OCI-LY3 (cell line): ENCODE results near the gene RFTN2.
"Not testable (repeated sequence)": the region's sequence is repeated elsewhere in the genome, so short reads cannot be mapped to it uniquely, and the experiment has no call there.

Experiments
- H2AFZ ChIP-seq: fragments of 200-600, 300-600 bp; shearing (Covaris generic); 2 replicates; pipeline ENCODE4 v1.6.0; 2014; ENCODE audit warnings: antibody characterized with exemption, low read depth, low read length
- H3K27ac ChIP-seq: fragments of 200-600, 300-600 bp; sonication (generic); 2 replicates; pipeline ENCODE4 v1.5.1; 2014; ENCODE audit warnings: mild to moderate bottlenecking, low read length, moderate library complexity, mixed read lengths
- H3K27me3 ChIP-seq: fragments of 200-600, 300-600 bp; sonication (generic); 2 replicates; pipeline ENCODE4 v1.6.1; 2014; ENCODE audit warnings: low read depth, low read length, mixed read lengths
- H3K36me3 ChIP-seq: fragments of 200-600, 300-600 bp; sonication (generic); replicated peaks from 2 replicates; pipeline ENCODE3; 2014; ENCODE audit warnings: low read depth, low read length, mixed read lengths
- H3K4me1 ChIP-seq: fragments of 300-600, 200-600 bp; sonication (generic); 2 replicates; pipeline ENCODE4 v1.6.1; 2014; ENCODE audit warnings: low read length, mixed read lengths
- H3K4me2 ChIP-seq: fragments of 200-600, 300-600 bp; sonication (generic); 2 replicates; pipeline ENCODE4 v1.6.1; 2014; ENCODE audit warnings: low read length, mixed read lengths
- H3K4me3 ChIP-seq: fragments of 300-600, 200-600 bp; sonication (generic); 2 replicates; pipeline ENCODE4 v1.5.1; 2014; ENCODE audit warnings: antibody characterized with exemption, mild to moderate bottlenecking, low read length, moderate library complexity
- H3K79me2 ChIP-seq: fragments of 300-600, 200-600 bp; shearing (Covaris generic); 2 replicates; pipeline ENCODE4 v1.6.1; 2014; ENCODE audit warnings: mild to moderate bottlenecking, low read length, mixed read lengths
- H3K9ac ChIP-seq: fragments of 300-600, 200-600 bp; shearing (Covaris generic); 2 replicates; pipeline ENCODE4 v1.6.0; 2014; ENCODE audit warnings: mild to moderate bottlenecking, low read length, moderate library complexity
- H3K9me3 ChIP-seq: fragments of 200-600, 300-600 bp; shearing (Covaris generic); 2 replicates; pipeline ENCODE4 v1.6.1; 2014; ENCODE audit warnings: low read length, mixed read lengths; ENCODE audit not compliant: insufficient read depth
- H4K20me1 ChIP-seq: fragments of 200-600, 300-600 bp; sonication (generic); 2 replicates; pipeline ENCODE4 v1.6.1; 2016; ENCODE audit warnings: low read length, mixed read lengths; ENCODE audit not compliant: insufficient read depth
- EZH2phosphoT487 ChIP-seq: fragments of 200-600 bp; shearing (Covaris generic); IDR thresholded peaks from 2 replicates; pipeline ENCODE4 v1.6.1; 2018; ENCODE audit warnings: antibody characterized with exemption, mixed run types, low read depth
- TF ChIP-seq, protein P1 (sequence below): fragments of 200-600, 300-600 bp; sonication (generic); IDR thresholded peaks from 2 replicates; pipeline ENCODE4 v1.5.1; 2014; ENCODE audit warnings: antibody characterized with exemption, low read length, low read depth

Gene RFTN2

DNA sequence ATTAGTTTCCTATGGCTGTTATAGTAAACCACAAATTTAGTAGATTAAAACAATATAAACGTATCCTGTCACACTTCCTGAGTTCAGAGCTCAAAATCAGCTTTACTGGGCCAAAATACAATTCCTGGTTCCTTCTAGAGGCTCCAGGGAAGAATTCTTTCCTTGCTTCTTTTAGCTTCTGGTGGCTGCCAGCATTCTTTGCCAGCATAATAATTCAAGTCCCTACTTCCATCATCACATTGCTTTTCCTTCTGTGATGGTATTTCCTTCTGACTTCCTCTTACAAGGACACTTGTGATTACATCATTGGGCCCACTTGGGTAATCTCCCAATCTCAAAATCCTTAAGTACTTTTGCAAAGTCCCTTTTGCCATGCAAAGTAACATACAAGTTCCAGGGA is 118.9 kb downstream of the RFTN2 start:
- no peaks in the 10 kb centered on the region for H4K20me1 ChIP-seq
- H3K4me2 ChIP-seq, result no peak overlapping the region
- H3K79me2 ChIP-seq, result no peaks in the 10 kb centered on the region
- H3K4me1 ChIP-seq, result no peaks in the 10 kb centered on the region
- H3K4me3 ChIP-seq, result no peak overlapping the region
- H3K9ac ChIP-seq, result no peak overlapping the region
- H3K36me3 ChIP-seq, result peaks cover 14% of the 10 kb centered on the region
- H3K27me3 ChIP-seq, result no peaks in the 10 kb centered on the region
- H3K27ac ChIP-seq, result no peak overlapping the region
- no peaks in the 10 kb centered on the region for H3K9me3 ChIP-seq
- H2AFZ ChIP-seq, result no peak overlapping the region
- no peak for TF ChIP-seq EZH2phosphoT487

DNA sequence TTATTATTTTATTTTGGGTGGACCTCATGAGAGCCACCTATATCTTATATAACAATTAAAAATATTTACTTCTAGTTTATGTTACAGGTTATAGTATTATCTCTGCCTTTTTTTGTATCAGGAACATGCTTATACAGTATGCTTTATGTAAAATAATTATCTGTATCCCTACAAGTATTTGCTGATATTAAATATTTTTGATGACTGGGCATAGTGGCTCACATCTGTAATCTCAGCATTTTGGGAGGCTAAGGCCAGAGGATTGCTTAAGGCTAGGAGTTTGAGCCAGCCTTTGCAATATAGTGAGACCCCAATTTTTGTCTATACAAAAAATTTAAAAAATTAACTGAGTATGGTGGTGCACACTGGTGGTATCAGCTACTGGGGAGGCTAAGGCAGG is 119.9 kb downstream of the RFTN2 start:
- Histone ChIP-seq H2AFZ (no peak overlapping the region), H3K27ac (no peak overlapping the region), H4K20me1 (no peaks in the 10 kb centered on the region), H3K4me3 (no peak overlapping the region), H3K4me1 (no peaks in the 10 kb centered on the region), H3K27me3 (no peaks in the 10 kb centered on the region), H3K9ac (no peak overlapping the region), H3K36me3 (peaks cover 14% of the 10 kb centered on the region), H3K9me3 (no peaks in the 10 kb centered on the region), H3K4me2 (no peak overlapping the region), H3K79me2 (no peaks in the 10 kb centered on the region)
- TF ChIP-seq, protein P1, sequence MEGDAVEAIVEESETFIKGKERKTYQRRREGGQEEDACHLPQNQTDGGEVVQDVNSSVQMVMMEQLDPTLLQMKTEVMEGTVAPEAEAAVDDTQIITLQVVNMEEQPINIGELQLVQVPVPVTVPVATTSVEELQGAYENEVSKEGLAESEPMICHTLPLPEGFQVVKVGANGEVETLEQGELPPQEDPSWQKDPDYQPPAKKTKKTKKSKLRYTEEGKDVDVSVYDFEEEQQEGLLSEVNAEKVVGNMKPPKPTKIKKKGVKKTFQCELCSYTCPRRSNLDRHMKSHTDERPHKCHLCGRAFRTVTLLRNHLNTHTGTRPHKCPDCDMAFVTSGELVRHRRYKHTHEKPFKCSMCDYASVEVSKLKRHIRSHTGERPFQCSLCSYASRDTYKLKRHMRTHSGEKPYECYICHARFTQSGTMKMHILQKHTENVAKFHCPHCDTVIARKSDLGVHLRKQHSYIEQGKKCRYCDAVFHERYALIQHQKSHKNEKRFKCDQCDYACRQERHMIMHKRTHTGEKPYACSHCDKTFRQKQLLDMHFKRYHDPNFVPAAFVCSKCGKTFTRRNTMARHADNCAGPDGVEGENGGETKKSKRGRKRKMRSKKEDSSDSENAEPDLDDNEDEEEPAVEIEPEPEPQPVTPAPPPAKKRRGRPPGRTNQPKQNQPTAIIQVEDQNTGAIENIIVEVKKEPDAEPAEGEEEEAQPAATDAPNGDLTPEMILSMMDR, result no peak
- no peak for TF ChIP-seq EZH2phosphoT487

DNA sequence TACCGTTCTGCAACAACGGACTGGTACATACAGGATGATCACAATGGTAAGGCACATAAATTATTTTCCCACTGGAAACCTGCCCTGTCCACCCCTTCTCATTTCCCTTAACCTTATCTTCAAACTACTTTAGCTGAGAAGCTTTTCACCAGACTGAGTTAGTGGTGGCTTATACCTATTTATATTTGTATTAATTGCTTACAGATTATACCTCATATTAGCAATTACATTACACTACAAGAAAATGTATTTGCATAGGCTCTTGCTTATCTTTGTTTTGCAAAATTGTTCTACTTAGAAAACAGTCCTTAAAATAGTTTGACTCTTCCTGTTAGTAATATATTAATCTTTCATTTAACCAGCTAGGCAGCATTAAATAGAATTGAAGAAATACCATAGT is 124.1 kb downstream of the RFTN2 start:
- not testable (repeated sequence) for H3K9ac ChIP-seq, H3K4me1 ChIP-seq, H3K9me3 ChIP-seq, H3K27me3 ChIP-seq, H3K27ac ChIP-seq, H3K4me3 ChIP-seq, H4K20me1 ChIP-seq, H2AFZ ChIP-seq, H3K79me2 ChIP-seq, H3K4me2 ChIP-seq
- peaks cover 16% of the 10 kb centered on the region for H3K36me3 ChIP-seq

DNA sequence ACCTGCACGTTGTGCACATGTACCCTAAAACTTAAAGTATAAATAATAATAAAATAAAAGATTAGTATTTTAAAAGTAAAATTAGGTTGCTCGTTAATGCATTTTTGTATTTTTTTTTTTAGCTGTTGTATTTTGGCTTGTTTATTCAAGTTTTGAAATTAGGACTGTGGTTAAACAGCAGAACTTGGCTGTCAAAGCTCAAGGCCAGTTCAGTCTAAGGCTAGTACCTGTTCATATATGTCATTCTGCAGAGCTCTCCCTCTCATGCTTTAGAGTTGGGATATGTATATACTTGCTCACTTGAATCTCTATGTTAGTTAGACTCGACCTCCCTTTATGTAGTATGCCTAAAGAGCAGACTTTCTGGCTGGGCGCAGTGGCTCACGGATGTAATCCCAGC is 126.8 kb downstream of the RFTN2 start:
- Histone ChIP-seq H3K36me3 (peaks cover 19% of the 10 kb centered on the region), H3K9ac (no peak overlapping the region), H4K20me1 (no peaks in the 10 kb centered on the region)

DNA sequence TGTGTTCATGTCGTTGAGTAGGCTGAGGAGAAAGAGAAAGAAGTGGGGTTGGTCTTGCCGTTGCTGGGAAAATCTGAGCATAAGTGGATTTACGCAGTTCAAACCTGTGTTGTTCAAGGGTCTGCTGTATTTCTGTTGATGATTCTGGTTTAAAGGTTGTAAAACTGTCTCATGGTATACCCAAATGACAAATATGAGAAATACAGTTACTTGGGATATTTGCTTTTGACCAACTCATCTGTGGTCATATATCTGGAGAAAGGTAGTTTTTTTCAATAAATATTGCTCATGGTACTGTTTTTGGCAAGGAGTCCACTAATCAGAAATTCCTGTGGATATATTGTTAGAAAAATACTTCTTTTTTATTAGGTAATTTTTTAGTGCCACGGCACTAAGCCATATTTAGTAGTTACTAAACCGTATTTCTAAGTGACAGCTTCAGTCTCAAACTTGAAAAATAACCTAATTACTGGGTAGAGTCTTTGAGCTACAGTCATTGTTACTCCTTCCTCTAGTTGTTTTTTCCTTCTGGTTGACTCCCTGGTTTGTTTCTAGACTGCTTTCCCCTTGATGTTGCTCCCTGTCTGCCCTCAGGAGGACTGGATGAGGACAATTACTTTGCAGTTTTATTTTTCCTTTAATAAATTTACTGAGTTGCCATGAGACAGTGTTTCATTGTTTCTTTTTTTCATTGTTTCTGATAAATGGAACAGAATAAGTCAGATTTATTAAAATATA is 128.1 kb downstream of the RFTN2 start:
- H3K36me3 ChIP-seq, result peaks cover 21% of the 10 kb centered on the region

More for the DNA sequence above, 126.8 kb downstream of the RFTN2 start:
- H3K4me3 ChIP-seq, result no peak overlapping the region
- H3K27ac ChIP-seq, result no peak overlapping the region
- H2AFZ ChIP-seq, result no peak overlapping the region
- no peaks in the 10 kb centered on the region for H3K27me3 ChIP-seq
- 0 out of 2 replicates have a peak, but pooled peaks cover 2% of the 10 kb centered on the region for H3K79me2 ChIP-seq
- H3K4me2 ChIP-seq, result no peak overlapping the region
- H3K4me1 ChIP-seq, result no peaks in the 10 kb centered on the region
- H3K9me3 ChIP-seq, result no peaks in the 10 kb centered on the region
- TF ChIP-seq EZH2phosphoT487, result no peak
- TF ChIP-seq, protein P1, result no peak

More for the DNA sequence above, 128.1 kb downstream of the RFTN2 start:
- Histone ChIP-seq H3K9ac (no peak overlapping the region), H3K27me3 (no peaks in the 10 kb centered on the region), H4K20me1 (no peaks in the 10 kb centered on the region), H3K4me3 (no peak overlapping the region), H3K27ac (no peak overlapping the region), H3K4me2 (no peak overlapping the region), H3K79me2 (0 out of 2 replicates have a peak, but pooled peaks cover 2% of the 10 kb centered on the region), H3K9me3 (no peaks in the 10 kb centered on the region), H2AFZ (no peak overlapping the region), H3K4me1 (no peaks in the 10 kb centered on the region)
- no peak for TF ChIP-seq EZH2phosphoT487
- TF ChIP-seq, protein P1, result no peak
